Measurements from ENCODE around the gene HIPK1.

HIPK1 gene

GRCh38 chr1:113928941-113929749, at the start of gene HIPK1:
TSS of gene HIPK1 (plus strand) at chr1:113929324.
- H3K27ac ChIP-seq, result peak within 1 kb of the TSS; percentile 83
- no peaks in the 10 kb centered on the region for H3K9me3 ChIP-seq (ENCODE audit: severe bottlenecking)
- TF ChIP-seq CTCF (IDR thresholded peaks at IDR 0.05; ENCODE audit: low read depth, low read length), result no peak
- H3K4me3 ChIP-seq (ENCODE audit: low read depth, low read length), result peak within 1 kb of the TSS; percentile 99
- no peaks in the 10 kb centered on the region; the same call in 1 of the 2 replicates for H3K36me3 ChIP-seq
- H3K27me3 ChIP-seq (ENCODE audit: insufficient read depth, low read depth, severe bottlenecking), result no peaks in the 10 kb centered on the region
- DNase-seq, result peak; percentile 94

- H3K27ac ChIP-seq, result no peak overlapping the region
- DNase-seq, result no peak
- no peak overlapping the region for H3K4me3 ChIP-seq (ENCODE audit: low read depth, low read length)
- H3K27me3 ChIP-seq (ENCODE audit: insufficient read depth, low read depth, severe bottlenecking), result no peaks in the 10 kb centered on the region
- TF ChIP-seq CTCF (IDR thresholded peaks at IDR 0.05; ENCODE audit: low read depth, low read length), result no peak
- no peaks in the 10 kb centered on the region for H3K9me3 ChIP-seq (ENCODE audit: severe bottlenecking)
- no peaks in the 10 kb centered on the region for H3K36me3 ChIP-seq
Observed at GRCh38 chr1:113879739-113880038, 49.4 kb upstream of the HIPK1 start.

GRCh38 chr1:113881661-113882060, 47.5 kb upstream of the HIPK1 start:
- no peak for TF ChIP-seq CTCF (IDR thresholded peaks at IDR 0.05; ENCODE audit: low read depth, low read length)
- Histone ChIP-seq H3K36me3 (no peaks in the 10 kb centered on the region), H3K27me3 (ENCODE audit: insufficient read depth, low read depth, severe bottlenecking) (no peaks in the 10 kb centered on the region), H3K9me3 (ENCODE audit: severe bottlenecking) (no peaks in the 10 kb centered on the region), H3K27ac (no peak overlapping the region), H3K4me3 (ENCODE audit: low read depth, low read length) (no peak overlapping the region)
- DNase-seq, result no peak

- no peak overlapping the region for H3K4me3 ChIP-seq (ENCODE audit: low read depth, low read length)
- no peak for DNase-seq
- TF ChIP-seq CTCF (IDR thresholded peaks at IDR 0.05; ENCODE audit: low read depth, low read length), result no peak
- H3K27me3 ChIP-seq (ENCODE audit: insufficient read depth, low read depth, severe bottlenecking), result no peaks in the 10 kb centered on the region
- H3K27ac ChIP-seq, result no peak overlapping the region
- H3K36me3 ChIP-seq, result no peaks in the 10 kb centered on the region
- H3K9me3 ChIP-seq (ENCODE audit: severe bottlenecking), result no peaks in the 10 kb centered on the region
Observed at GRCh38 chr1:113886417-113887401, 42.4 kb upstream of the HIPK1 start.

- DNase-seq, result no peak
- Histone ChIP-seq H3K27ac (no peak within 1 kb of the TSS), H3K36me3 (no peaks in the 10 kb centered on the region), H3K27me3 (ENCODE audit: insufficient read depth, low read depth, severe bottlenecking) (no peaks in the 10 kb centered on the region), H3K9me3 (ENCODE audit: severe bottlenecking) (no peaks in the 10 kb centered on the region), H3K4me3 (ENCODE audit: low read depth, low read length) (no peak within 1 kb of the TSS)
- no peak for TF ChIP-seq CTCF (IDR thresholded peaks at IDR 0.05; ENCODE audit: low read depth, low read length)
Observed at GRCh38 chr1:113887402-113888175, 41.5 kb upstream of the HIPK1 start, which contains the start of gene BCL2L15. TSS of gene BCL2L15 (minus strand) at chr1:113887581. CDS start at chr1:113887375, 206 bp downstream.

Measured in WERI-Rb-1 (cell line).